Adrenal gland (tissue), 5 donors: ENCODE measurements around the gene SLC25A45.

ENCODE experiments used
- CTCF ChIP-seq, 6 experiments: fragments of 450-650 bp in 4 of 6; fragments of 200-600 bp in 2 of 6; sonication (generic) in 1 of 6; IDR thresholded peaks; 1 replicate in 5 of 6; 2 replicates in 1 of 6; pipeline versions ENCODE4 v1.5.1 to v1.8.0; 2016 to 2021; ENCODE audit warnings: antibody characterized with exemption in 6 of 6, mild to moderate bottlenecking in 2 of 6, moderate library complexity in 1 of 6
- POLR2A ChIP-seq, 2 donors: fragments of 450-650 bp; IDR thresholded peaks; one replicate each; pipeline ENCODE4 v1.6.1; 2017; ENCODE audit warnings: antibody characterized with exemption in 2 of 2, mild to moderate bottlenecking in 2 of 2, moderate library complexity in 1 of 2
- donor health status: DM: no; HTN: no; CAD: no.

- TF ChIP-seq POLR2A (IDR thresholded peaks at IDR 0.05): no peak
- TF ChIP-seq CTCF (IDR thresholded peaks at IDR 0.05): no peak
Measured at GRCh38 chr11:65375012-65375411, 7.4 kb downstream of the SLC25A45 start.
